MM.1S (cell line): ENCODE measurements around the gene BCO2.

Experiments
- DNase-seq: peaks from one replicate; pipeline ENCODE4 v3.0.0-alpha.2; 2015
- H2AFZ ChIP-seq: fragments of 300-600 bp; sonication (generic); 2 replicates; pipeline ENCODE4 v1.6.0; 2016; ENCODE audit warnings: antibody characterized with exemption, low read length
- H3F3A ChIP-seq: fragments of 300-600 bp; sonication (generic); 2 replicates; pipeline ENCODE4 v1.6.1; 2016; ENCODE audit warnings: mild to moderate bottlenecking, antibody characterized with exemption, low read length, moderate library complexity, mixed read lengths; ENCODE audit not compliant: insufficient read depth
- H3K27ac ChIP-seq: fragments of 300-600 bp; sonication (generic); 2 replicates; pipeline ENCODE4 v1.5.1; 2016; ENCODE audit warnings: mild to moderate bottlenecking, low read length
- H3K27me3 ChIP-seq: fragments of 300-600 bp; sonication (generic); replicated peaks from 2 replicates; pipeline ENCODE4 v1.6.0; 2016; ENCODE audit warnings: low read length; ENCODE audit not compliant: insufficient read depth
- H3K36me3 ChIP-seq: fragments of 300-600 bp; sonication (generic); replicated peaks from 2 replicates; pipeline ENCODE4 v1.6.1; 2016; ENCODE audit warnings: mild to moderate bottlenecking, low read length, mixed read lengths; ENCODE audit not compliant: insufficient read depth
- H3K4me1 ChIP-seq: fragments of 300-600 bp; sonication (generic); 2 replicates; pipeline ENCODE4 v1.6.1; 2016; ENCODE audit warnings: low read length, mixed read lengths
- H3K4me2 ChIP-seq: fragments of 300-600 bp; sonication (generic); 2 replicates; pipeline ENCODE4 v1.6.0; 2016; ENCODE audit warnings: low read depth, low read length
- H3K4me3 ChIP-seq: fragments of 300-600 bp; sonication (generic); 2 replicates; pipeline ENCODE4 v1.5.1; 2016; ENCODE audit warnings: low read length, mixed read lengths
- H3K79me2 ChIP-seq: fragments of 300-600 bp; sonication (generic); 2 replicates; pipeline ENCODE4 v1.6.1; 2016; ENCODE audit warnings: mixed run types, low read length, mixed read lengths
- H3K9ac ChIP-seq: fragments of 300-600 bp; sonication (generic); 2 replicates; pipeline ENCODE4 v1.6.1; 2016; ENCODE audit warnings: low read length, mixed read lengths
- H3K9me2 ChIP-seq: fragments of 300-600 bp; sonication (generic); replicated peaks from 2 replicates; pipeline ENCODE4 v1.6.1; 2016; ENCODE audit warnings: mild to moderate bottlenecking, low read length, mixed read lengths; ENCODE audit not compliant: insufficient read depth
- H3K9me3 ChIP-seq: fragments of 300-600 bp; sonication (generic); replicated peaks from 2 replicates; pipeline ENCODE4 v1.6.1; 2016; ENCODE audit warnings: mild to moderate bottlenecking, low read length, mixed read lengths; ENCODE audit not compliant: insufficient read depth
- H4K20me1 ChIP-seq: fragments of 300-600 bp; sonication (generic); 2 replicates; pipeline ENCODE4 v1.6.1; 2016; ENCODE audit warnings: mild to moderate bottlenecking, low read length, moderate library complexity, mixed read lengths; ENCODE audit not compliant: insufficient read depth
- EZH2 ChIP-seq: fragments of 300-600 bp; sonication (generic); optimal IDR thresholded peaks from 2 replicates; pipeline ENCODE3; 2017; ENCODE audit warnings: low read depth, mild to moderate bottlenecking, antibody characterized with exemption, low read length, mixed read lengths
- EZH2phosphoT487 ChIP-seq: fragments of 300-600 bp; sonication (generic); IDR thresholded peaks from 2 replicates; pipeline ENCODE4 v1.6.1; 2018; ENCODE audit warnings: antibody characterized with exemption, low read length
- TF ChIP-seq, protein P1 (sequence below): fragments of 300-600 bp; sonication (generic); IDR thresholded peaks from 2 replicates; pipeline ENCODE4 v1.5.1; 2016; ENCODE audit warnings: antibody characterized with exemption, low read length, mixed read lengths

The BCO2 gene

DNA sequence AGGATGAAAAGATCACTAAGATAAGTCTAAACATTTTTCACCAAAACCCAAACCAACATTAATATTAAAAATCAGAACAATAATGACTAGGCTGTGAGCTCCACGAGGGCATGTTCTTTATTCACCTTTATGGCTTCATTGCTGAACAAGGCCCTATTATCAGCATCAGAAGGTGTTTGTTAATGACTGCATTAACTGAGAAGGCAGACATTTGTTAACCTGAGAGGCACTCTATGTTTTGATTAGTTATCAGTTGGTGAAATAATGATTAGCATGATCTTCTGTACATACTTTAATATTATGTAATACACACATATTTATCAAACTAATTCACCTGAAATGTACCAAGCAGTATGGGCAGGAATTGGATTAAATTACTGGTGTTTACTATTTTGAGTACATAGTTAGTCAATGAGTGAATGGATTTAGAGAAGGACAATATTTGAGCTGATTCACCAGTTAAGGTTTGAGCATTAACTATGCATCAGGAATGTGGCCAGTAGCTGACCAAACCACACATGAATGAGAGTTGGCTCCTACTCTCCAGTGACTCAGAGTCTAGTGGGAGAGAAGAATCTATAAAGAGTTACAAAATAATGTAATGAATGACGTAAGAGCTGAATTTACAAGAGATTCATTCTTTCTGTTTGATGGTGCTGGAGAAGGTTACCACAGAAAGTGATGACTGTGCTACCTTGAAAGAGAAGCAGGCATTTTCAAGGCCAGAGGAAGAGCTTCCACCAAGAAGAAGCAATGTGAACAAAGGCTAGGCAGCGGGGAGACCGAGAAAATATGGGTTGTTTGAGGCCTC is 18.2 kb upstream of the BCO2 start:
- TF ChIP-seq, protein P1, sequence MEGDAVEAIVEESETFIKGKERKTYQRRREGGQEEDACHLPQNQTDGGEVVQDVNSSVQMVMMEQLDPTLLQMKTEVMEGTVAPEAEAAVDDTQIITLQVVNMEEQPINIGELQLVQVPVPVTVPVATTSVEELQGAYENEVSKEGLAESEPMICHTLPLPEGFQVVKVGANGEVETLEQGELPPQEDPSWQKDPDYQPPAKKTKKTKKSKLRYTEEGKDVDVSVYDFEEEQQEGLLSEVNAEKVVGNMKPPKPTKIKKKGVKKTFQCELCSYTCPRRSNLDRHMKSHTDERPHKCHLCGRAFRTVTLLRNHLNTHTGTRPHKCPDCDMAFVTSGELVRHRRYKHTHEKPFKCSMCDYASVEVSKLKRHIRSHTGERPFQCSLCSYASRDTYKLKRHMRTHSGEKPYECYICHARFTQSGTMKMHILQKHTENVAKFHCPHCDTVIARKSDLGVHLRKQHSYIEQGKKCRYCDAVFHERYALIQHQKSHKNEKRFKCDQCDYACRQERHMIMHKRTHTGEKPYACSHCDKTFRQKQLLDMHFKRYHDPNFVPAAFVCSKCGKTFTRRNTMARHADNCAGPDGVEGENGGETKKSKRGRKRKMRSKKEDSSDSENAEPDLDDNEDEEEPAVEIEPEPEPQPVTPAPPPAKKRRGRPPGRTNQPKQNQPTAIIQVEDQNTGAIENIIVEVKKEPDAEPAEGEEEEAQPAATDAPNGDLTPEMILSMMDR: no peak
- TF ChIP-seq EZH2 (no peak), EZH2phosphoT487 (no peak)
- H3K4me2 ChIP-seq: no peak overlapping the region
- no peaks in the 10 kb centered on the region for H3K9me3 ChIP-seq
- no peaks in the 10 kb centered on the region for H3K4me1 ChIP-seq
- no peak overlapping the region for H3K9ac ChIP-seq
- H3K36me3 ChIP-seq: no peaks in the 10 kb centered on the region
- H3K4me3 ChIP-seq: no peak overlapping the region
- no peak overlapping the region for H2AFZ ChIP-seq
- H3K79me2 ChIP-seq: no peaks in the 10 kb centered on the region
- H3K9me2 ChIP-seq: no peaks in the 10 kb centered on the region
- H3K27ac ChIP-seq: no peak overlapping the region
- no peak for DNase-seq
- no peaks in the 10 kb centered on the region for H4K20me1 ChIP-seq
- H3K27me3 ChIP-seq: no peaks in the 10 kb centered on the region
- H3F3A ChIP-seq: no peaks in the 10 kb centered on the region

DNA sequence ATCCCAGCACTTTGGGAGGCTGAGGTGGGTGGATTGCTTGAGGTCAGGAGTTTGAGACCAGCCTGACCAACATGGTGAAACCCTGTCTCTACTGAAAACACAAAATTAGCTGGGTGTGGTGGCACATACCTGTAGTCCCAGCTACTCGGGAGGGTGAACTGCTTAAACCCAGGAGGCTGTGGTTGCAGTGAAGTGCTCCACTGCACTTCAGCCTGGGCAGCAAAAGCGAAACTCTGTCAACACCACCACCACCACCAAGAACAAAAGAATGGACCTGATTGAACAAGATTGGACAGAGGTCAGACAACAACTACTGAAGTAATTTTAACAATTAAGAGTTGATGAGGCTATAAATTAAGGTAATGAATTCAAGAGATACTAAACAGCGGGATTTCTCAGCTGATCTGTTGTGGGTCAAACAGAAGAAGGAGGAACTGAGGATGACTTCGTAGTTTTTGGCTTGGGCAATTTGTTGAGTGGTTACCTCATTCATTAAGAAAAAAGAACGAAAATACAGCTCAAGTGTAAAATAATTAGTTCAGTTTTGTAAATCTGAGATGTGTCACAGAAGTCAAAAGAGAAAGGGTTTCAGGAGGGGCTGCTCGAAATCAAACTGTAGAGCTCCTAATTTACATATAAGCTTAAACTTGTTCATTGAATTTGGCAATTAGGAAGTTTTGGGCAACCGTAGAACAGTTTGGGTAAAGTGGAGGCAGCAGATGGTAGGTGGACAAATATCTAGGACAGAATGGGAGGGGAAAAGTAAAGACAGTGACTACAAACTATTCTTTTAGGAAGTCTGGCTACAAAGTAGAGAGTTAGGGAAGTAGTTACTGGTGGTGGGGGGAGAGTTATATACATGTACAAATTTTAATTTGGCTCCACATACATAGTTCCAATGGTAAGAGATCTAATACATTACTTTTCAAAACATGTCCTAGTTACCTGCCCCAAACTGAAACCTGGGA is 15.9 kb upstream of the BCO2 start:
- Histone ChIP-seq H3K79me2 (no peaks in the 10 kb centered on the region), H3K9ac (no peak overlapping the region), H2AFZ (no peak overlapping the region), H3K36me3 (no peaks in the 10 kb centered on the region), H3K4me1 (no peaks in the 10 kb centered on the region), H3K9me3 (no peaks in the 10 kb centered on the region), H3K4me2 (no peak overlapping the region), H3F3A (no peaks in the 10 kb centered on the region), H4K20me1 (no peaks in the 10 kb centered on the region), H3K4me3 (no peak overlapping the region), H3K27me3 (no peaks in the 10 kb centered on the region), H3K27ac (no peak overlapping the region), H3K9me2 (no peaks in the 10 kb centered on the region)
- DNase-seq: no peak
- TF ChIP-seq EZH2phosphoT487 (no peak), EZH2 (no peak)
- TF ChIP-seq, protein P1: no peak

DNA sequence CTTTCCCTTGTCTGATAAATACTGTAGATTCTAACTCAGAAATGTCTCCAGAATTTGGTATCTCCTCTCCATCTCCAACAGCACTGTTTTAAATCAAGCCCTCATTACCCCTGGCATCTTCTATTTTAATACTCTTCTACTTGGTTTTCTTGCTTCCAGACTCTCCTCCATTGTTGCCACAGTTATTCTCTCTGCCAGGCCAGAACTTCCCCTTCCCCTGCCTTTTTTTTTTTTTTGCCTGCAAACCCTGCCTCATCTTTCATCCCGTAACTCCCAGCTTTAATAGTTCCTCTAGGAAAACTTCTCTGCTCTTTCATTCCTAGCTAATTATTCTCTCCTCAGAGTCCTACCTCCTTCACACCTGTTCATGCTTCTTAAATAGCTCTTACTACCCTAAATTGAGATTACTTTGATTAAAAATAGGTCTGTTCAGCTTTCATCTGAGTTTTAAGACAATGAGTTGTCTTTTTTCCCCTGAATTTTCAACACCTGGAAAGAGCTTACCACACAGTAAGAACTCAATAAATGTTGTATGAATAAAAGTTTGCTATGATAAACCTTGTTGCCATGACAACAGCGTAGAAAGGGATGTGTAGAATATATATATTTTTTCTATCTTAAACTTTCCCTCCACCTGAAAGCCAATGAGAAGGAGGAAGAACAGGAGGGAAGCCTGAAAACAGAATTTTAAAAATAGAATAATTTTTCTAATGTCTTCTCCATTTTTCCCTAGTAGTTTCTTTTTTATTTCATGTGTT is 15.0 kb upstream of the BCO2 start:
- no peaks in the 10 kb centered on the region for H3F3A ChIP-seq
- H2AFZ ChIP-seq: no peak overlapping the region
- H3K9me3 ChIP-seq: no peaks in the 10 kb centered on the region
- H4K20me1 ChIP-seq: no peaks in the 10 kb centered on the region
- no peak overlapping the region for H3K4me2 ChIP-seq
- no peaks in the 10 kb centered on the region for H3K4me1 ChIP-seq
- H3K4me3 ChIP-seq: no peak overlapping the region
- H3K9ac ChIP-seq: no peak overlapping the region
- H3K79me2 ChIP-seq: no peaks in the 10 kb centered on the region
- no peaks in the 10 kb centered on the region for H3K9me2 ChIP-seq
- H3K27ac ChIP-seq: no peak overlapping the region
- DNase-seq: no peak
- no peaks in the 10 kb centered on the region for H3K27me3 ChIP-seq
- no peak for TF ChIP-seq EZH2
- TF ChIP-seq, protein P1: no peak
- no peak for TF ChIP-seq EZH2phosphoT487
- no peaks in the 10 kb centered on the region for H3K36me3 ChIP-seq
